K562 (cell line): ENCODE measurements around the gene TRIO. TPM values are rescaled to one million over a fixed set of nuclear protein-coding genes. Genes with fewer than 3 reads are reported as not detected.

Source experiments
- ATAC-seq: fragments of 200-7000 bp; cut with Tn5 transposase; 3 replicates; pipeline ENCODE4 v1.9.1; 2020; ENCODE audit warnings: moderate library complexity
- BruUV-seq: library from RNA; stranded (reverse); fragments of 400-500 nt; replicated peaks from 2 replicates; lab custom pipeline; 2021; lab: Mats Ljungman, UMichigan
- CTCF ChIA-PET: fragments of 300-600 bp; formaldehyde crosslinking; extraction: SDS; loops from one replicate; lab custom pipeline; 2021; ENCODE audit warnings: low intra/inter-chr PET ratio; lab: Yijun Ruan, JAX
- POLR2A ChIA-PET: fragments of 300-600, 350-650 bp; sonication (Branson Sonifier 250); formaldehyde crosslinking; extraction: SDS; loops from one replicate; lab custom pipeline; 2021; ENCODE audit warnings: antibody characterized with exemption, inconsistent platforms; lab: Yijun Ruan, JAX
- DNase-seq, 4 experiments: peaks; one replicate each; pipeline versions ENCODE4 v3.0.0 to v3.0.0-alpha.2; 2011 to 2018; ENCODE audit warnings: low spot score in 3 of 4, mixed read lengths in 3 of 4; ENCODE audit errors: extremely low read depth in 1 of 4
- FAIRE-seq: peaks from 2 replicates; lab custom pipeline; 2011; peaks lifted over from hg19 to GRCh38; lab: Jason Lieb, UNC
- H2AFZ ChIP-seq: 2 replicates; pipeline ENCODE4 v1.6.0; 2011; ENCODE audit warnings: low read depth, low read length, control low read depth, inconsistent platforms
- H3K27ac ChIP-seq: fragments of 200-600 bp; 3 replicates; pipeline ENCODE4 v1.8.0; 2011; ENCODE audit warnings: low read depth, mild to moderate bottlenecking, control low read depth, inconsistent platforms, low read length, moderate library complexity, mixed read lengths; ENCODE audit errors: extremely low read depth
- H3K27me3 ChIP-seq, 2 experiments: fragments of 300-600 bp in 1 of 2; 2 replicates in 1 of 2; 3 replicates in 1 of 2; pipeline versions ENCODE4 v1.6.0 to v1.8.0; 2011; ENCODE audit warnings: inconsistent platforms in 2 of 2, low read length in 2 of 2, mild to moderate bottlenecking in 1 of 2, mixed read lengths in 1 of 2, moderate library complexity in 1 of 2; ENCODE audit not compliant: control insufficient read depth in 2 of 2, insufficient read depth in 2 of 2
- H3K36me3 ChIP-seq: fragments of 300-600 bp; 3 replicates; pipeline ENCODE4 v1.8.0; 2011; ENCODE audit warnings: mild to moderate bottlenecking, low read length, inconsistent platforms; ENCODE audit not compliant: control insufficient read depth, insufficient read depth
- H3K4me1 ChIP-seq, 2 experiments: fragments of 200-600 bp in 1 of 2; replicated peaks in 1 of 2; 2 replicates in 1 of 2; 3 replicates in 1 of 2; pipeline versions ENCODE4 v1.5.1 to v1.8.0; 2011; ENCODE audit warnings: inconsistent platforms in 2 of 2, low read length in 2 of 2, mild to moderate bottlenecking in 1 of 2, mixed read lengths in 1 of 2, moderate library complexity in 1 of 2; ENCODE audit not compliant: control insufficient read depth in 2 of 2, insufficient read depth in 2 of 2
- H3K4me2 ChIP-seq: 2 replicates; pipeline ENCODE4 v1.6.1; 2011; ENCODE audit warnings: low read length, control low read depth, inconsistent platforms, mixed read lengths; ENCODE audit not compliant: insufficient read depth
- H3K4me3 ChIP-seq: fragments of 200-600 bp; sonication (generic), shearing (Covaris generic); 2 replicates; pipeline ENCODE4 v1.5.1; 2016; ENCODE audit warnings: control low read depth, inconsistent platforms
- H3K79me2 ChIP-seq: fragments of 200-600 bp; 3 replicates; pipeline ENCODE4 v1.8.0; 2011; ENCODE audit warnings: low read length, inconsistent platforms; ENCODE audit not compliant: control insufficient read depth, insufficient read depth
- H3K9ac ChIP-seq, 2 experiments: 2 replicates each; pipeline versions ENCODE4 v1.6.0 to v1.6.1; 2011; ENCODE audit warnings: low read depth in 2 of 2, low read length in 2 of 2, control low read depth in 1 of 2, inconsistent platforms in 1 of 2, mild to moderate bottlenecking in 1 of 2, mixed read lengths in 1 of 2; ENCODE audit not compliant: insufficient read depth in 1 of 2
- H3K9me1 ChIP-seq: one replicate; pipeline ENCODE4 v1.6.0; 2011; ENCODE audit warnings: inconsistent platforms, mild to moderate bottlenecking, low read length, moderate library complexity; ENCODE audit not compliant: control insufficient read depth, insufficient read depth
- H3K9me3 ChIP-seq: replicated peaks from 2 replicates; pipeline ENCODE4 v1.5.1; 2011; ENCODE audit warnings: low read depth, low read length, inconsistent platforms; ENCODE audit not compliant: control insufficient read depth, insufficient read depth
- H4K20me1 ChIP-seq: replicated peaks from 2 replicates; pipeline ENCODE4 v1.6.1; 2011; ENCODE audit warnings: low read length, inconsistent platforms, mixed read lengths; ENCODE audit not compliant: control insufficient read depth, insufficient read depth
- EP300 ChIP-seq: IDR thresholded peaks from 2 replicates; pipeline ENCODE4 v1.6.1; 2012; ENCODE audit warnings: low read length, improper control_type of control experiment
- ETV5 ChIP-seq: sonication (generic); formaldehyde crosslinking; IDR thresholded peaks from 2 replicates; pipeline ENCODE4 v1.4.0; 2020; ENCODE audit warnings: low read depth, mild to moderate bottlenecking, missing genetic modification reagents
- FOXJ2 ChIP-seq: fragments of 200-800 bp; sonication (Bioruptor generic); IDR thresholded peaks from 2 replicates; pipeline ENCODE4 v1.6.1; 2016; ENCODE audit warnings: missing genetic modification characterization, missing compliant biosample characterization
- FOXK1 ChIP-seq: sonication (generic); formaldehyde crosslinking; IDR thresholded peaks from 2 replicates; pipeline ENCODE4 v1.8.0; 2022; ENCODE audit warnings: missing genetic modification reagents, mild to moderate bottlenecking, borderline replicate concordance
- HMG20B ChIP-seq: fragments of 250-450 bp; sonication (Bioruptor Pico); IDR thresholded peaks from 2 replicates; pipeline ENCODE4 v1.5.0; 2021; ENCODE audit warnings: mild to moderate bottlenecking
- KLF10 ChIP-seq: fragments of 250-450 bp; sonication (Bioruptor Pico); IDR thresholded peaks from 2 replicates; pipeline ENCODE4 v1.6.1; 2021; ENCODE audit warnings: matching md5 sums
- MYNN ChIP-seq, 2 experiments: sonication (generic); formaldehyde crosslinking in 1 of 2; IDR thresholded peaks; 2 replicates each; pipeline versions ENCODE4 v1.5.0 to v1.6.1; 2016 to 2020; ENCODE audit warnings: antibody characterized with exemption in 1 of 2, missing genetic modification reagents in 1 of 2
- NCOA2 ChIP-seq, 2 experiments: fragments of 450-650 bp; IDR thresholded peaks; 2 replicates each; pipeline ENCODE4 v1.6.1; 2018; ENCODE audit warnings: mild to moderate bottlenecking in 2 of 2, moderate library complexity in 1 of 2; ENCODE audit not compliant: partially characterized antibody in 2 of 2
- POLR2A ChIP-seq: fragments of 450-650 bp; conservative IDR thresholded peaks from 2 replicates; pipeline ENCODE4 v1.6.1; 2016
- RBFOX2 ChIP-seq: fragments of 200-400 bp; formaldehyde crosslinking; IDR thresholded peaks from 2 replicates; pipeline ENCODE4 v1.6.1; 2017; ENCODE audit warnings: low read depth, mild to moderate bottlenecking, low read length, moderate library complexity
- SETDB1 ChIP-seq: IDR thresholded peaks from one replicate; pipeline ENCODE4 v1.6.1; 2012; ENCODE audit warnings: low read length, control low read depth, inconsistent platforms
- SMAD2 ChIP-seq: fragments of 150-350 bp; IDR thresholded peaks from 2 replicates; pipeline ENCODE4 v1.6.1; 2014; ENCODE audit warnings: low read depth, mild to moderate bottlenecking, low read length
- WHSC1 ChIP-seq: IDR thresholded peaks from one replicate; pipeline ENCODE4 v1.6.1; 2012; ENCODE audit warnings: low read length, control low read depth, inconsistent platforms
- ZNF197 ChIP-seq: fragments of 200-800 bp; sonication (Bioruptor generic); IDR thresholded peaks from 2 replicates; pipeline ENCODE4 v1.6.1; 2016; ENCODE audit warnings: low read depth, missing genetic modification characterization, missing compliant biosample characterization
- ZNF277 ChIP-seq: fragments of 250-450 bp; sonication (Bioruptor Pico); IDR thresholded peaks from 2 replicates; pipeline ENCODE4 v1.8.0; 2022; ENCODE audit warnings: inconsistent platforms, mild to moderate bottlenecking, moderate library complexity, borderline replicate concordance
- ZNF639 ChIP-seq, 2 experiments: fragments of 200-800 bp in 1 of 2; sonication (Bioruptor generic) in 1 of 2; sonication (generic) in 1 of 2; formaldehyde crosslinking in 1 of 2; IDR thresholded peaks in 1 of 2; conservative IDR thresholded peaks in 1 of 2; 2 replicates each; pipeline versions ENCODE4 v1.5.0 to v1.6.1; 2016 to 2020; ENCODE audit warnings: missing compliant biosample characterization in 1 of 2, missing genetic modification characterization in 1 of 2, missing genetic modification reagents in 1 of 2
- ZNF696 ChIP-seq: fragments of 250-450 bp; sonication (Bioruptor Pico); conservative IDR thresholded peaks from 2 replicates; pipeline ENCODE4 v1.4.0; 2020; ENCODE audit warnings: mild to moderate bottlenecking, moderate library complexity
- ZNF764 ChIP-seq: fragments of 250-450 bp; sonication (Bioruptor Pico); IDR thresholded peaks from 2 replicates; pipeline ENCODE4 v1.4.0; 2020; ENCODE audit warnings: low read depth, mild to moderate bottlenecking, moderate library complexity
- WGBS: fragments of 100-300 bp; shearing (Covaris generic); methylation state at CpG from one replicate; pipeline ENCODE4 v1.1.6; 2016; ENCODE audit warnings: low coverage, mixed read lengths; ENCODE audit not compliant: insufficient coverage; ENCODE audit errors: missing lambda C conversion rate; 5-methylcytosine and 5-hydroxymethylcytosine counted together
- in situ Hi-C: fragments of 300-500 bp; cut with MboI; formaldehyde crosslinking; loops from 4 replicates; pipeline ENCODE4 v1.15.0; 2018; ENCODE audit warnings: inconsistent platforms, mixed read lengths
- intact Hi-C: fragments of 100-400 bp; cut with micrococcal nuclease; formaldehyde crosslinking; loops from 2 replicates; pipeline ENCODE4 v1.14.2; 2022
- polyA plus RNA-seq, 8 experiments: library from polyadenylated mRNA; depleted of rRNA in 4 of 8; stranded (reverse) in 5 of 8; unstranded in 3 of 8; fragments of >200 nt; fragmentation: Nextera tagmentation in 2 of 8; fragmentation: Illumina TruSeq in 1 of 8; extraction: Ambion mirVana in 2 of 8; extraction: Trizol in 1 of 8; gene quantifications; 2 replicates each; pipeline versions ENCODE4 v1.2.1 to v1.2.3, GENCODE V29; 2011 to 2014; ENCODE audit warnings: inconsistent platforms in 1 of 8, missing spikeins in 1 of 8
- total RNA-seq, 7 experiments: library from RNA; depleted of rRNA in 6 of 7; stranded (reverse); fragments of >200 nt in 6 of 7; fragmentation: Illumina TruSeq in 2 of 7; extraction: Trizol in 2 of 7; gene quantifications; 2 replicates each; pipeline versions ENCODE4 v1.2.1 to v1.2.3, GENCODE V29; 2011 to 2021; ENCODE audit warnings: low replicate concordance in 1 of 7

Gene TRIO
- total and polyA plus RNA-seq, 9 of the 15 experiments (the other 6 are each of a cell fraction or from before 2014, with no cell fraction given), result 0.24 to 5.0 (median 1.1) TPM

- no peaks in the 10 kb centered on the region for H3K79me2 ChIP-seq
- CTCF ChIA-PET, result no interaction called here
- H3K36me3 ChIP-seq, result no peaks in the 10 kb centered on the region
- H3K9me3 ChIP-seq, result no peaks in the 10 kb centered on the region
- no peaks in the 10 kb centered on the region for H4K20me1 ChIP-seq
- H3K27ac ChIP-seq, result no peak overlapping the region
- no peak overlapping the region for H2AFZ ChIP-seq
- no peak overlapping the region for H3K4me3 ChIP-seq
- FAIRE-seq (no peak), DNase-seq (no peak), ATAC-seq (no peak)
- in situ Hi-C loops (no loop called here), intact Hi-C loops (no loop called here)
- WGBS, result 0% methylated on average over 1 of the region's 1 CpG
- H3K27me3 ChIP-seq, result peaks cover 26 to 29% of the 10 kb centered on the region in 2 experiments
- BruUV-seq, result no TSS peak
- H3K4me1 ChIP-seq, result no peaks in the 10 kb centered on the region
- H3K4me2 ChIP-seq, result no peak overlapping the region
- H3K9me1 ChIP-seq, result no peaks in the 10 kb centered on the region
- no peak for TF ChIP-seq SETDB1
- no peak for TF ChIP-seq FOXJ2 (tag)
- no peak for TF ChIP-seq ZNF764 (CRISPR knock-in tag)
- TF ChIP-seq NCOA2 (IDR thresholded peaks at IDR 0.05; ENCODE audit: partially characterized antibody in 2 of 2), result no peak
- TF ChIP-seq ETV5 (CRISPR knock-in tag), result no peak
- no peak for TF ChIP-seq SMAD2
- no peak for TF ChIP-seq WHSC1
- TF ChIP-seq MYNN (IDR thresholded peaks at IDR 0.05), result no peak
- no peak for TF ChIP-seq MYNN (CRISPR knock-in tag; IDR thresholded peaks at IDR 0.05)
- TF ChIP-seq ZNF277 (CRISPR knock-in tag), result no peak
- TF ChIP-seq KLF10, result no peak
- no peak for TF ChIP-seq FOXK1
- TF ChIP-seq ZNF639 (CRISPR knock-in tag; conservative IDR thresholded peaks at IDR 0.05 in 1 of 2, IDR thresholded peaks at IDR 0.05 in 1 of 2), result no peak
- TF ChIP-seq RBFOX2, result no peak
- TF ChIP-seq POLR2A, result no peak
- no peak for TF ChIP-seq ZNF696
- TF ChIP-seq EP300, result no peak
- TF ChIP-seq ZNF197 (CRISPR knock-in tag), result no peak
- TF ChIP-seq HMG20B (CRISPR knock-in tag), result no peak
- no peak overlapping the region for H3K9ac ChIP-seq
- POLR2A ChIA-PET, result no interaction called here
These were observed 98.0 kb downstream of the TRIO start for GRCh38 chr5:14241141-14241540.
